Measurements from ENCODE around the gene C1orf56.

DNA sequence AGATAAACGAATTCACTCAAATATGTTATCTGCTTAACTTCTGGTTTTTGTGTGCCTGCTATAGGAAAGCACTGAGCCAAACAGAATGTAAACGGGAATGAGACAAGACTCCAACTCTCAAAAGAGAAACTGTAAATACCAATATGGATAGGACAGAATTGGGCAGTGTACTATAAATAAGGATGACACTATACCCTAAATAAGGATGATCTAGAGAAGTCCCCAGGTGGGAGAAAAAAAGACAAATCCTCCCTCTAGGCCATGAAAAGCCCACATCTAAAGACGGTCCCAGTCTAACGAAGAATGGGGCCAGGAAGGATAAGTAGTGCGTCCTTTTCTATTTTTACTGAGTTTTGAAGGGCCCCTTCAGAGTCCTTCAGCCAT lies 21.5 kb downstream of the C1orf56 start:
- TF ChIP-seq SMC3 (IDR thresholded peaks at IDR 0.05; ENCODE audit: low read depth, low read length) (no peak), RAD21 (IDR thresholded peaks at IDR 0.05; ENCODE audit: low read length) (no peak), POLR2AphosphoS5 (IDR thresholded peaks at IDR 0.05; ENCODE audit: low read depth, low read length) (no peak), TCF12 (IDR thresholded peaks at IDR 0.05) (no peak), YY1 (IDR thresholded peaks at IDR 0.05; ENCODE audit: low read depth) (no peak), CHD2 (IDR thresholded peaks at IDR 0.05; ENCODE audit: low read length, partially characterized antibody) (no peak), EP300 (IDR thresholded peaks at IDR 0.05; ENCODE audit: borderline replicate concordance in 1 of 2, low read depth in 1 of 2, low read length in 1 of 2) (no peak)
- TF ChIP-seq, protein P1, sequence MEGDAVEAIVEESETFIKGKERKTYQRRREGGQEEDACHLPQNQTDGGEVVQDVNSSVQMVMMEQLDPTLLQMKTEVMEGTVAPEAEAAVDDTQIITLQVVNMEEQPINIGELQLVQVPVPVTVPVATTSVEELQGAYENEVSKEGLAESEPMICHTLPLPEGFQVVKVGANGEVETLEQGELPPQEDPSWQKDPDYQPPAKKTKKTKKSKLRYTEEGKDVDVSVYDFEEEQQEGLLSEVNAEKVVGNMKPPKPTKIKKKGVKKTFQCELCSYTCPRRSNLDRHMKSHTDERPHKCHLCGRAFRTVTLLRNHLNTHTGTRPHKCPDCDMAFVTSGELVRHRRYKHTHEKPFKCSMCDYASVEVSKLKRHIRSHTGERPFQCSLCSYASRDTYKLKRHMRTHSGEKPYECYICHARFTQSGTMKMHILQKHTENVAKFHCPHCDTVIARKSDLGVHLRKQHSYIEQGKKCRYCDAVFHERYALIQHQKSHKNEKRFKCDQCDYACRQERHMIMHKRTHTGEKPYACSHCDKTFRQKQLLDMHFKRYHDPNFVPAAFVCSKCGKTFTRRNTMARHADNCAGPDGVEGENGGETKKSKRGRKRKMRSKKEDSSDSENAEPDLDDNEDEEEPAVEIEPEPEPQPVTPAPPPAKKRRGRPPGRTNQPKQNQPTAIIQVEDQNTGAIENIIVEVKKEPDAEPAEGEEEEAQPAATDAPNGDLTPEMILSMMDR (IDR thresholded peaks at IDR 0.05), result no peak

Data from SK-N-SH (cell line).